KOPT-K1 (cell line): ENCODE data around the gene CD300A.

ENCODE experiments used
- H3K27ac ChIP-seq: fragments of 200-600 bp; sonication (generic); 2 replicates; pipeline ENCODE4 v1.5.1; 2016; ENCODE audit warnings: antibody characterized with exemption, mild to moderate bottlenecking, low read depth, low read length; ENCODE audit not compliant: poor library complexity, severe bottlenecking
- H3K36me3 ChIP-seq: fragments of 200-600 bp; sonication (generic); 2 replicates; pipeline ENCODE4 v1.5.1; 2017; ENCODE audit warnings: antibody characterized with exemption, mild to moderate bottlenecking, low read length, moderate library complexity; ENCODE audit not compliant: insufficient read depth
- H3K9me3 ChIP-seq: fragments of 200-600 bp; sonication (generic); 2 replicates; pipeline ENCODE4 v1.5.1; 2017; ENCODE audit warnings: antibody characterized with exemption, low read length, mild to moderate bottlenecking; ENCODE audit not compliant: insufficient read depth, poor library complexity, severe bottlenecking

The CD300A gene

DNA sequence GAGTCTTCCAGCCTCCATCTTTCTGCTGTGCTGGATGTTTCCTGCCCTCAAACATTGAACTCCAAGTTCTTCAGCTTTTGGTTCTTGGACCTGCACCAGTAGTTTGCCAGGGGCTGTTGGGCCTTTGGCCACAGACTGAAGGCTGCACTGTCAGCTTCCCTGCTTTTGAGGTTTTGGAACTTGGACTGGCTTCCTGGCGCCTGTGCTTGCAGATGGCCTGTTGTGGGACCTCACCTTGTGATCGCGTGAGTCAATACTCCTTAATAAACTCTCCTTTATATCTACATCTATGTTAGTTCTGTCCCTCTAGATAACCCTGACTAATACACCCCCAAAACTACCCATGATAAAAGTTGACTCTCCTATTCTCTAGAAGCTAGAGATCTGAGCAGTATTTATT, 7.6 kb upstream of the CD300A start:
- H3K36me3 ChIP-seq = no peaks in the 10 kb centered on the region
- no peak overlapping the region for H3K27ac ChIP-seq

DNA sequence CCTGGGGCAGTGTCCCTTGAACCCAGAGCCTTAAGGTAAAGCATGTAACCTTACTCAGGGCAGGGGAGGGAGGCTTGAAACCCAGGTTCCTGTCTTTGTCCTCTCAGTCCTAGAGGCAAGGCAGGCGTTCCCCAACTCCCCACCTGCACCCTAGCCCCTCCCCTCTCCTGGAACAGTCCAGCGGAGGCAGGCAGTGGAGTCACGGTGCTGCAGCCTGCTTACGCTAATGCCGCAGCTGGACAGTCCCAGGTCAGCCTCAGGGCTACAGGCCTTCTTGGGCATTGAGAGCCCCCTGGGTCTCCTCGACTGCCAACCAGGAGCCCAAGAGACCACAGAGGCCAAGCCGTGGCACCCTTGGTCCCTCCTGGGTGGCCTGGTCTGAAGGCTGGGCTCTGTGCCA, 6.8 kb upstream of the CD300A start:
- Histone ChIP-seq H3K36me3 (no peaks in the 10 kb centered on the region), H3K9me3 (no peaks in the 10 kb centered on the region), H3K27ac (no peak overlapping the region)

More for the DNA sequence above, 7.6 kb upstream of the CD300A start:
- no peaks in the 10 kb centered on the region for H3K9me3 ChIP-seq

DNA sequence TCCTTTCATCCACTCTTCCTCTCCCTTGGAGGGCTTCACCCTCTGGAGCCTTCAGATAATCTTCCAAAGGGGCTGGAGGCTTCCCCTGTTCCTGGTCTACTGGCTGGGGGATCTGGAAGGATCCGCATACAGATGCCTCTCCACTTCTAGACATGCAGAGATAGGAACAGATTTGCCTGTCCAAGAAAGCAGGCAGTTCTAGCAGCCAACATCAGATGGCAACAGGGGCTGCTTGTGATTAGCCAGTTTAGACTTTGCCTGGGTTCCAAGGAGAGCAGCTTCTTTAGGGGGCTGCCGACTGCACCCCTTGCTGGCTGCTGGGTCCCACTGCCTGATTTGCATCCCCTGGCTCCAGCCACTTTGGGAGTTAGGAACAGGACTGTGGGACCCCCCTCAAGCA, 6.2 kb upstream of the CD300A start:
- Histone ChIP-seq H3K27ac (peak overlapping the region; percentile 11), H3K9me3 (no peaks in the 10 kb centered on the region), H3K36me3 (no peaks in the 10 kb centered on the region)

DNA sequence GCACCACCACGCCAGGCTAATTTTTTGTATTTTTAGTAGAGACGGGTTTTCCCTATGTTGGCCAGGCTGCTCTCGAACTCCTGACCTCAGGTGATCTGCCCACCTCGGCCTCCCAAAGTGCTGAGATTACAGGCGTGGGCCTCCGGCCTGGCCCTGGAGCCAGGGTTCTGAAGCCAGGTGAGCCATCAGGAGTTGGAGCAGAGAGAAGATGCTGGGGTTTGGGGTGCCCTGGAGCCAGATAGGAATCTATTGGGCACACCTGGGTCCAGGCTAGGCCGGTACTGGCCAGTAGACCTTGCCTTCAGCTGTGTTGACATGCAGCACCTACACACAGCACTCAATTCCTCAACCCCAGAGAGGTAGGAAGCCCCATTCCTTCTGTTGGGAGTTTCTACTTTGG, 5.4 kb upstream of the CD300A start:
- H3K36me3 ChIP-seq = no peaks in the 10 kb centered on the region
- no peaks in the 10 kb centered on the region for H3K9me3 ChIP-seq
- peak overlapping the region; percentile 3 for H3K27ac ChIP-seq

DNA sequence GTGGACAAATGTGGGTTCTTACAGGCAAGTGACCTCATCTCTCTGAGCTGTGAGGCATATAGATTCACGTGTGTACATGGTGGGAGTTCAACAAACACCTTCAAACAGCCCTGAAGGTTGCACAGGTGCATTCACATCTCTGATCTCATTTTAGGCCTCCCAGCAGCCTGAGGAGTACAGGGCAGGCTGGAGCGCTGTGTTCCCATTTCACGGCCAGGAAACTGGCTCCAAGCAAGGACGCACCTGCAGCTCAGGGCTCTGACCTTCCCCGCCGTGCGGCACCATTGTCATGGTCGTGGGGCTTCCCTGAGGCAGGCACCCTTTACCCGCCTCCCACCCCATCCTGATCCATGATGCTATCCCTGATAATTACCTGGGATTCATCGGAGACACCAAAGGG, 4.8 kb upstream of the CD300A start:
- Histone ChIP-seq H3K27ac (peak overlapping the region; percentile 3), H3K9me3 (no peaks in the 10 kb centered on the region), H3K36me3 (no peaks in the 10 kb centered on the region)

DNA sequence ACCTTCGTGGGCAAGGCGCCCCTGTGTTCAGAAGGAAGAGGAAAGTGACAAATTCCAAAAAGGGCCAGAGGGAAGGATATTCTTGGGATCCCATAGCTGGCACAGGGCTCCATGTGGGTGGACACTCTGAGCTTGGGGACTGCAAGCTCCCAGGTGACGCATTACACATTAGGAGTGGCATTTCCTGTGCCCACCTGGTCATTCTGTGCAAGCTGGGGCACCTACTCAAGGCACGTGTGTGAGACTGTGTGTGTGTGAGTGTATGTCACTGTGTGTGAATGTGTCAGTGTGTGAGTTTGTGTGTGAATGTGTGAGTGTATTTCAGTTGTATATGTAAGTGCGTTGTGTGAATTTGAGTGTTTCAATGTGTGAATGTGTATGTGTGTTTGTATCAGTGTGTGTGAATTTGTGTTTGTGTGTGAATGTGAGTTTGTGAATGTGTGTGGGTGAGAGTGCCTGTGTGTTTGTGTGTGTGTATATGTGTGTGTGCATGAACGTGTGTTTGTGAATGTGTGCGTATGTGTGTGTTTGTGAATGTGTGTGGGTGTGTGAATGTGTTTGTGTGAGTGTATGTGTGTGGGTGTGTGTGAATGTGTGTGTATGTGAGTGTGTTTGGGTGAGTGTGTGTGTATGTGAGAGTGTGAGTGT, 1.6 kb upstream of the CD300A start:
- no peaks in the 10 kb centered on the region for H3K36me3 ChIP-seq
- peak overlapping the region; percentile 85 for H3K27ac ChIP-seq
- no peaks in the 10 kb centered on the region for H3K9me3 ChIP-seq

DNA sequence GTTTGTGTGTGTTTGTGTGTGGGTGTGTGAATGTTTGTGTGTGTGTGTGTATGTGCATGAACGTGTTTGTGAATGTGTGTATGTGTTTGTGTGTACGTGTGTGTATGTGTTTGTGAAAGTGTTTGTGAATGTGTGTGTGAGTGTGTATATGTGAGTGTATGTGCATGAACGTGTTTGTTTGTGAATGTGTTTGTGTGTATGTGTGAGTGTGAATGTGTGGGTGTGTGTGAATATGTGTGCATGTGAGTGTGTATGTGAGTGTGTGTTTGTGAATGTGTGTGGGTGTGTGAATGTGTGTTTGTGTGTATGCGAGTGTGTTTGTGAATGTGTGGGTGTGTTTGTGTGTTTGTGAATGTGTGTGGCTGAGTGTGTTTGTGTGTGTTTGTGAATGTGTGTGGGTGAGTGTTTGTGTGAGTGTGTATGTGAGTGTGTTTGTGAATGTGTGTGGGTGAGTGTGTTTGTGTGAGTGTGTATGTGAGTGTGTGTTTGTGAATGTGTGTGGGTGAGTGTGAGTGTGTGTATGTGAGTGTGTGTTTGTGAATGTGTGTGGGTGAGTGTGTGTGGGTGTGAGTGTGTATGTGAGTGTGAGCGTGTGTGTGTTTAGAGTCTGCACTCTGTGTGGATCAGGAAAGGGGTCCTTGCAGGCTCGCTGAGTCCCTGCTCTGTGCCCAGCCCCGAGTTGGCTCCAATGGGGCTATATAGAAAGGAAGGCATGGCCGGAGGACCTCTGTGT, 890 bp upstream of the CD300A start:
- Histone ChIP-seq H3K9me3 (no peaks in the 10 kb centered on the region), H3K36me3 (no peaks in the 10 kb centered on the region), H3K27ac (peak overlapping the region; percentile 85)

DNA sequence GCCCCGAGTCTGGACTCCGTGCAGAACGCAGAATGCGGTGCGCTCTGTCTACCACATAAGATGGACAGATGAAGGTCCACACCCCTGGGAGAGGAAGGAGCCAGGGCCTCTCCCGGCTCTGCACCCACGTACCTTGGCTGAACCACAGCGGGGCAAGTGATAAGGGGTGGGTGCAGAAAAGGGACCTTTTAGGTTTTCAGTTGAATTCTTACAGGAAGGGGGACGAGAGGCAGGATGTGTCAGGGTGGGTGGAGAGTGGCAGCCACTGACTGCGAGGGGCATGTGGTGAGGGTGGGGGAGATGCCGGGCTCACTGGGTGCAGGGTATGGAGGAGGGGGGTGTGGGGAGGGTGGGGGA, 372 bp downstream of the CD300A start:
- no peaks in the 10 kb centered on the region for H3K9me3 ChIP-seq
- no peaks in the 10 kb centered on the region for H3K36me3 ChIP-seq
- peak overlapping the region; percentile 85 for H3K27ac ChIP-seq

DNA sequence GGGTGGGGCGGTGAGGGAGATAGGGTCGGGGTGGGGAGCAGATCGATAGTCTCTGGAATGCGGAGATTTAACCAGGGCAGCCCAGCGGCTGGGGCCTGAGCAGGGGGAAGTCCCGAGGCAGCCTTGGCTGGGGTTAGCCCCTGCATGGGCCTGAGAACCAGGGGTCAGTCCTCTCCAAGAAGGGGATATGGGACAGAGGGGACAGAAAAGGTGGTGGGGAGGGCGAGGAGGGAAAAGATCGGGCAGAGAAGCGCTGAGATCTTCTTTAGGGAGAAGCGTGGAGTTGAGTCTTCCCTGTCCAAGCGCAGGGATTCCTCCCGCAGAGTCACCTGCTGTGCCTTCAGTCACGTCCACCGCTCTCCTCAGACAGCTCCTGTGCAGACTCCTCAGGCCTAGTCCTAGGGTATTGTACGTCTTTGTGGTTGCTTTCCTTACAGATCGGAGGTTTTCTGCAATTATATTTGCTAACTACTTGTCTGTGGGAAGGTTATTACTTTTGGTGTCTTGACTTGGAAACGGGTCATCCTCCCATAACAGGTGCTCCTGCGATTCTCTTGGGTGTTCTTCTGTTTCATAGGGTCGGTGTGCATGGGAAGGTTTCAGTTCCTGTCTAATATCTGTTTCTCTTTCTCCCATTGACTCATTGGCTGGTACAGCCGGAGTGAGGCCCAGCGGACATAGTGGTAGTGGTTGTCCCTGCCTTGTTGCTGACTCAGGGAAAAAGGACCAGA, 952 bp downstream of the CD300A start:
- Histone ChIP-seq H3K36me3 (no peaks in the 10 kb centered on the region), H3K27ac (peak overlapping the region; percentile 85), H3K9me3 (no peaks in the 10 kb centered on the region)

DNA sequence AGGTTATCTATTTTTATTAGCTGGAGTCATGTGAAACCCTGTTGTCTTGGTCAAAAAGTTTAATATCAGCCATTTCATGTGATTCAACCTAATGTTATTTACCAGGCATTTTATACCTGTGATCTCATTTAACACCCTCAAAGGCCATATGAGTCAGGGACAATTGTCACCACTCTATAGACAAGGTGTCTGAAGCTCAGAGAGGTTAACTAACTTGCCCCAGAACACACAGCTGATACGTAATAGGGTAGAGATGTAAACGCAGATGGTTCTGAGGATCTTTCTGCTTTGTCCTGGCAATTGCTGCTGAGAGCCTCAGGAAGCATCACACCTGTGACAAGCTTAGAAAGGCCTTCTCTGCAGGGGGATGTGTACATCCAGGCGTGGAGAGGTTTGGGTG, 4.9 kb downstream of the CD300A start:
- Histone ChIP-seq H3K27ac (peak overlapping the region; percentile 27), H3K36me3 (peaks cover 21% of the 10 kb centered on the region), H3K9me3 (peaks cover 21% of the 10 kb centered on the region)

DNA sequence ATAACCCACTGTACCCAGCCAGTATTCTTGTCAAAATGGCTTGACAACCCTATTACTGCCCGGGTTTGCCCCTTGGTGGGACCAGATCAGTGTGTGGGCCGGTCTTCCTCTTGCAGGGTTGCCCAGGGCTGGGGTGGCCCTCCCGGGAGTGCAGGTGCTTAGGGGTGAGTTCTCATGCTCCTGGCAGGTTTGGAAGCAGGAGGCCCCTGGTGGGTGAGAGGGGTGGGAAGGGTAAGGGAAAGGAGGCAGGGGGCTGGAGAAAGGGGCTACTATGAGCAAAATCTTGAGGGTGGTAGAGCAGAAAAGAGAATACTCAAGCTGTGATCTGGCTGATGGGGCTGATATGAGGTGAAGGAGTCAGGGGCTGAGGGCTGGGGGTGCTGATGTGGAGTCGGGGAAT, 6.5 kb downstream of the CD300A start:
- H3K9me3 ChIP-seq = peaks cover 24% of the 10 kb centered on the region
- peak overlapping the region; percentile 75 for H3K27ac ChIP-seq
- H3K36me3 ChIP-seq = peaks cover 27% of the 10 kb centered on the region

DNA sequence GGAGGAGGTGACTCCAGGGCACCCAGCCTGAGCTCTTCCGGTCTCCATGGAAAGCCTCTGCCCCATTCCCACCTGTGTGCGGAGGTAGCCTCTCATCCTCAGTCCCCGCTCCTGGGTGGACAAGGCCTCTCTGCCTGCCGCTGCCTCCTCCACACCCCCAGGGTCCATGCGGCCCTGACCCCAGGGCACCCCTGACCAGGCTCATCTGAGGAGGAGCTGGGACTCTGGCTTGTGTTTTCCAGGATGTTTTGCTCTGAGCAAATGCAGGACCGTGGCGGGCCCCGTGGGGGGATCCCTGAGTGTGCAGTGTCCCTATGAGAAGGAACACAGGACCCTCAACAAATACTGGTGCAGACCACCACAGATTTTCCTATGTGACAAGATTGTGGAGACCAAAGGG, 6.9 kb downstream of the CD300A start:
- Histone ChIP-seq H3K27ac (peak overlapping the region; percentile 75), H3K36me3 (peaks cover 27% of the 10 kb centered on the region), H3K9me3 (peaks cover 24% of the 10 kb centered on the region)

DNA sequence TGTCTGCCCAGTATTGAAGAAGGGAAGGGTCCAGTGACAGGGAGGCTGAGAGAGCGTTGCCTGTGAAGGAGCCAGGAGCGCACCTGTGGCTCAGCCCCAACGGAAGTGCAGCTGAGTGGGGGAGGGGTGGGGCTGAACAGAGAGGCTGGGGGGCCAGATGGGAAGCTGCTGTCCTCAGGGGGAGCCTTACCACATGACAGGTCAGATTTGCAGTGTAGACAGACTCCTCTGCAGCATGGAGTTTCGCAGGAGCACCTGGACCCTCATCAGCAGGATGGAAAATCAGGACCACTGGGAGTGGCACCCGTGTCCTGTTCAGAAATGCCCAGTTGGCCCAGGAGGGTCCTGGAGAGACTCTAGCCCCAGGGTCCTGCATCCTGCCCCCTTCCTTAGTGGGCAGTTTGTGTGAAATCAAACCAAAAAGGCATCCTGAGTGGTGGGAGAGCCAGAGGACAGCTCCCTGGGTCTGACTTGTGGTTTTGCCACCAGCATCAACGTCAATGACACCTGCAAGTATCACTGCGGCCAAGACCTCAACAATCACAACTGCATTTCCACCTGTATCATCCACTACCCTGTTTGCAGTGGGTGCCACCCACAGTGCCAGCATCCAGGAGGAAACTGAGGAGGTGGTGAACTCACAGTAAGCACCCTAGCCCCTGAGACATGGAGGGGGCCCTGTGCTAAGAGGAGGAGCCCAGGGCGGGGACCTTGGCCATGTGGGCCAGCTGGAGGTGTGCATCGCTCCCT, 7.8 kb downstream of the CD300A start:
- peaks cover 27% of the 10 kb centered on the region for H3K36me3 ChIP-seq
- peaks cover 24% of the 10 kb centered on the region for H3K9me3 ChIP-seq
- peak overlapping the region; percentile 75 for H3K27ac ChIP-seq

DNA sequence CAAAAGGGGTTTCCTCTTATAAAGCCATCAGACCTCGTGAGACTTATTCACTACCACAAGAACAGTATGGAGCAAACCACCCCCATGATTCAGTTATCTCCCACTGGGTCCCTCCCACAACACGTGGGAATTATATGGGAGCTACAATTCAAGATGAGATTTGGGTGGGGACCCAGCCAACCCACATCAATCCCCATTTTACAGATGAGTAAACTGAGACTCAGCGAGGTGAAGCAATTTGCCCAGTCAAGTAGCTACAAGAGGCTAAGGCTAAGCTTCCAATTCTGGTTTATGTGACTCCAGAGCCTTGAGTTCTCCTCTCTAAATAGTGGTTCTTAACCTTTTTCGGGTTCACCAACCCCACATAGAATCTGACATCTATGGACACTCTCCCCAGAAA, 8.8 kb downstream of the CD300A start:
- Histone ChIP-seq H3K27ac (peak overlapping the region; percentile 75), H3K9me3 (peaks cover 24% of the 10 kb centered on the region), H3K36me3 (peaks cover 27% of the 10 kb centered on the region)

DNA sequence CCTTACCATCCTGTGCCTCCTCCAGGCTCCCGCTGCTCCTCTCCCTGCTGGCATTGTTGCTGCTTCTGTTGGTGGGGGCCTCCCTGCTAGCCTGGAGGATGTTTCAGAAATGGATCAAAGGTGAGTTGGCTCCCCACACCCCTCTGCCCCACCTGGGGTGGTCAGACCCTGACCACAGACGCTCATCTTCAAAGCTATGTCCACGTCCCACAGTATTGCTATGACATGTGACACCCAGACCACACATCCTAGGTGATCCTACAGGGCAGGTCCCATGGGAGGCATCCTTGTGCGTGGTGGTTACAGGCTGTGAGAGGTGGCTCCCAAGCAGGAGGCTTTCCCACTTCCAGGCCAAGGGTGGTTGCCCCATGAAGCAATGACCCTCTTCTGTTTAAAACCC, 11.0 kb downstream of the CD300A start:
- Histone ChIP-seq H3K36me3 (peaks cover 35% of the 10 kb centered on the region), H3K27ac (peak overlapping the region; percentile 75), H3K9me3 (peaks cover 24% of the 10 kb centered on the region)
